Upper lobe of right lung (tissue), 1 donor: ENCODE data around the gene CENPB. TPM values are rescaled to one million over a fixed set of nuclear protein-coding genes. Genes with fewer than 3 reads are reported as not detected.

Experiments
- ATAC-seq: fragments of 200-7000 bp; cut with Tn5 transposase; one replicate; pipeline ENCODE4 v1.9.1; 2020; ENCODE audit warnings: mild to moderate bottlenecking, moderate library complexity
- DNase-seq: peaks from one replicate; pipeline ENCODE4 v3.0.0-alpha.2; 2020
- H3K27ac ChIP-seq: fragments of 200-600 bp; one replicate; pipeline ENCODE4 v1.8.0; 2022
- H3K27me3 ChIP-seq: fragments of 200-600 bp; one replicate; pipeline ENCODE4 v1.8.0; 2022; ENCODE audit warnings: mild to moderate bottlenecking
- H3K36me3 ChIP-seq: fragments of 200-600 bp; one replicate; pipeline ENCODE4 v1.8.0; 2022
- H3K4me1 ChIP-seq: fragments of 200-600 bp; one replicate; pipeline ENCODE4 v1.8.0; 2022
- H3K4me3 ChIP-seq: fragments of 200-600 bp; one replicate; pipeline ENCODE4 v1.8.0; 2022; ENCODE audit warnings: mild to moderate bottlenecking
- H3K9me3 ChIP-seq: fragments of 200-600 bp; one replicate; pipeline ENCODE4 v1.8.0; 2022
- CTCF ChIP-seq: fragments of 200-600 bp; IDR thresholded peaks from one replicate; pipeline ENCODE4 v1.8.0; 2022; ENCODE audit warnings: antibody characterized with exemption
- intact Hi-C: fragments of 100-400 bp; cut with DNase I; formaldehyde crosslinking; loops from one replicate; pipeline ENCODE4 v1.11.0; 2022
- total RNA-seq: library from RNA; stranded (reverse); fragmentation: NEBNext Ultra II Directional; extraction: Animal tissue kit (Norgen Biotek cat#: 25700); gene quantifications from one replicate; pipeline ENCODE4 v1.2.1, GENCODE V29; 2021
- donor health status: DM: no; HTN: yes; CAD: no; lungs with severe emphysema.

Gene CENPB
- total RNA-seq, 1 donor from 2014 or later, result 94.6 TPM

DNA sequence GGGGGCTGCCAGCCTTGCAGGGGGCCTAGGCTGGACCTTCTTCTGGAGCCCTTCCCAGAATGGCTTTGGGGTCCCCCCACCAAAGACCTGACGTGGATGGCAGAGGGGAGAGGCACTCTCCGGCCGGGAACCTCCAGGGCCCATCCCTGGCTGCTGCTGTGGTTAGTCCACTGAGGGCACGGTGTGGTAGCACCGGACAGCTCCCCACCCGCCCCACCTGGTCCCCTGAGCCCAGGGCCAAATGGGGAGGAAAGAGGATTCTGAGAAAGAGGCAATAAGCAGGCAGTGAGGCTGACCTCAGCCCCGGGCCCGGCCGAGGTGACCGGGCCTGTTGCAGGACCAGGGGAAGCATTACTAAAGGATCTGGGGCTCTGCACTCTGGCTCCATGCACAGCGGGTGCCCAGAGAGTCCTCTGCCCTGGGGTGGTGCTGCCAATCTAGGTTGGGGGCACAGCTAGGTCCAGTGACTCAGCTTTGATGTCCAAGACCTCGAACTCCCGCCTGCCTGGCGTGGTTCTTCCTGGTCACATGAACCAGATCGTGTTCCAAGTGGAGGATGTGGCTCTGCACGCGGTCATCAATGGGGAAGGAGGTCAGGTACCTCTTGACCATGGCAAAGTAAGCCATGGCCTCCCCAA, 2.2 kb downstream of the CENPB start:
- Histone ChIP-seq H3K4me3 (peak overlapping the region; percentile 73), H3K9me3 (no peaks in the 10 kb centered on the region), H3K36me3 (peaks cover 7% of the 10 kb centered on the region), H3K4me1 (peaks cover 28% of the 10 kb centered on the region), H3K27me3 (no peaks in the 10 kb centered on the region), H3K27ac (no peak overlapping the region)
- no peak for TF ChIP-seq CTCF
- ATAC-seq, result no peak
- intact Hi-C loops, result no loop called here
- no peak for DNase-seq

GRCh38 chr20:3783511-3784195, 2.9 kb downstream of the CENPB start:
- intact Hi-C loops, result no loop called here
- no peak for TF ChIP-seq CTCF
- H3K4me1 ChIP-seq, result peaks cover 28% of the 10 kb centered on the region
- H3K36me3 ChIP-seq, result peaks cover 7% of the 10 kb centered on the region
- H3K9me3 ChIP-seq, result no peaks in the 10 kb centered on the region
- H3K27me3 ChIP-seq, result no peaks in the 10 kb centered on the region
- no peak overlapping the region for H3K27ac ChIP-seq
- ATAC-seq (no peak), DNase-seq (no peak)
- H3K4me3 ChIP-seq, result no peak overlapping the region

- peaks cover 7% of the 10 kb centered on the region for H3K36me3 ChIP-seq
- no peak for TF ChIP-seq CTCF
- DNase-seq, result no peak
- intact Hi-C loops, result no loop called here
- no peaks in the 10 kb centered on the region for H3K9me3 ChIP-seq
- H3K27ac ChIP-seq, result no peak overlapping the region
- no peaks in the 10 kb centered on the region for H3K27me3 ChIP-seq
- ATAC-seq, result no peak
- H3K4me3 ChIP-seq, result no peak overlapping the region
- H3K4me1 ChIP-seq, result peaks cover 32% of the 10 kb centered on the region
Observed at GRCh38 chr20:3783068-3783489, 3.5 kb downstream of the CENPB start.

DNA sequence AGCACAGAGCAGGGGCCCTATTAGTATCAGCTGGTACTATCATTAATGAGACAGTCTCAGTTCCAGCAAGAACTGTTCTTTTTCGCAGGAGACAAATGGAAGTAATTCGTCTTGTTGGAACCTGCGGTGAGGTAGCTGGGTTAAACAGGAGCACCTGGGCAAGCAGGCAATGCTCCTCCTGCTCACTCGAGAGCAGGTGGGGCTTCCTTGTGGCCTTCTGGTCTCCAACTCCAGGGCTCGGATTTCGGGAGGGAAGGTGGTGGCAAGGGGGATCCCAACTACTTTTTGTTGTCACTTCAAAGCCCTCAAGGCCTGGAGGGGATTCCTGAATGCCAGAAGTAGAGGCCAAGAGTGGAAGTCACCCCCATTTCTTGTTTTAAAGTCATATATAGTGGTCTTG, 3.9 kb downstream of the CENPB start:
- Histone ChIP-seq H3K36me3 (peaks cover 7% of the 10 kb centered on the region), H3K4me1 (peaks cover 35% of the 10 kb centered on the region), H3K4me3 (no peak overlapping the region), H3K27me3 (no peaks in the 10 kb centered on the region), H3K27ac (no peak overlapping the region), H3K9me3 (no peaks in the 10 kb centered on the region)
- intact Hi-C loops, result no loop called here
- no peak for TF ChIP-seq CTCF
- ATAC-seq (no peak), DNase-seq (no peak)

- H3K4me1 ChIP-seq, result peaks cover 35% of the 10 kb centered on the region
- no peaks in the 10 kb centered on the region for H3K9me3 ChIP-seq
- H3K27me3 ChIP-seq, result no peaks in the 10 kb centered on the region
- H3K36me3 ChIP-seq, result peaks cover 7% of the 10 kb centered on the region
- intact Hi-C loops, result no loop called here
- TF ChIP-seq CTCF, result peak; percentile 44
- ATAC-seq (peak; percentile 76), DNase-seq (no peak)
- peak within 1 kb of the TSS; percentile 68 for H3K27ac ChIP-seq
- peak within 1 kb of the TSS; percentile 50 for H3K4me3 ChIP-seq
Observed at GRCh38 chr20:3781153-3781910, 5.2 kb downstream of the CENPB start, which contains the start of gene SPEF1. Gene SPEF1 (minus strand): TSS chr20:3781448. CDS start chr20:3781287, 161 bp downstream.
